HepG2 (cell line): ENCODE measurements around the gene EFNB1. TPM values are rescaled to one million over a fixed set of nuclear protein-coding genes. Genes with fewer than 3 reads are reported as not detected.

Experiments used
- polyA plus RNA-seq, 8 experiments: library from polyadenylated mRNA; depleted of rRNA in 3 of 8; stranded (reverse) in 7 of 8; unstranded in 1 of 8; fragments of >200 nt; fragmentation: Illumina TruSeq in 4 of 8; extraction: Trizol in 4 of 8; gene quantifications; 2 replicates each; pipeline versions ENCODE4 v1.2.1 to v1.2.3, GENCODE V29; 2011 to 2016; ENCODE audit warnings: low read depth in 4 of 8, missing spikeins in 1 of 8, mixed read lengths in 1 of 8; ENCODE audit not compliant: insufficient read depth in 1 of 8
- total RNA-seq, 5 experiments: library from RNA; depleted of rRNA; stranded (reverse); fragments of >200 nt; fragmentation: Illumina TruSeq; extraction: Trizol; gene quantifications; 2 replicates each; pipeline ENCODE4 v1.2.3, GENCODE V29; 2016; ENCODE audit warnings: low read depth in 1 of 5

EFNB1 gene
- total and polyA plus RNA-seq, 2 of the 13 experiments (the other 11 are each of a cell fraction or from before 2014, with no cell fraction given) = 4.0 to 4.1 TPM

Other genes starting within 250 kb of the EFNB1 start
- 0.02 TPM in 1 of 2 replicates, not detected in the other for gene STARD8, start 181.4 kb upstream of the EFNB1 start, total RNA-seq (2016; rRNA removed; fragmentation: Illumina TruSeq; extraction: Trizol)
- gene STARD8, start 181.4 kb upstream of the EFNB1 start, polyA plus RNA-seq (2011; rRNA removed) = 0.09 and 0.10 TPM in 2 replicates